ENCODE data around the gene TRIM9. TPM values are rescaled to one million over a fixed set of nuclear protein-coding genes. Genes with fewer than 3 reads are reported as not detected.

Gene TRIM9
- total and polyA plus RNA-seq, 9 donors: 0.36 to 8.7 (median 1.7) TPM

- Histone ChIP-seq H3K4me3 (no peak overlapping the region), H3K27ac (no peak overlapping the region), H3K9me3 (no peaks in the 10 kb centered on the region), H3K27me3 (no peaks in the 10 kb centered on the region), H3K4me1 (ENCODE audit: insufficient read depth) (no peaks in the 10 kb centered on the region), H3K36me3 (no peaks in the 10 kb centered on the region)
- TF ChIP-seq POLR2A (IDR thresholded peaks at IDR 0.05) (no peak), EP300 (IDR thresholded peaks at IDR 0.05) (no peak)
- TF ChIP-seq, protein P1, sequence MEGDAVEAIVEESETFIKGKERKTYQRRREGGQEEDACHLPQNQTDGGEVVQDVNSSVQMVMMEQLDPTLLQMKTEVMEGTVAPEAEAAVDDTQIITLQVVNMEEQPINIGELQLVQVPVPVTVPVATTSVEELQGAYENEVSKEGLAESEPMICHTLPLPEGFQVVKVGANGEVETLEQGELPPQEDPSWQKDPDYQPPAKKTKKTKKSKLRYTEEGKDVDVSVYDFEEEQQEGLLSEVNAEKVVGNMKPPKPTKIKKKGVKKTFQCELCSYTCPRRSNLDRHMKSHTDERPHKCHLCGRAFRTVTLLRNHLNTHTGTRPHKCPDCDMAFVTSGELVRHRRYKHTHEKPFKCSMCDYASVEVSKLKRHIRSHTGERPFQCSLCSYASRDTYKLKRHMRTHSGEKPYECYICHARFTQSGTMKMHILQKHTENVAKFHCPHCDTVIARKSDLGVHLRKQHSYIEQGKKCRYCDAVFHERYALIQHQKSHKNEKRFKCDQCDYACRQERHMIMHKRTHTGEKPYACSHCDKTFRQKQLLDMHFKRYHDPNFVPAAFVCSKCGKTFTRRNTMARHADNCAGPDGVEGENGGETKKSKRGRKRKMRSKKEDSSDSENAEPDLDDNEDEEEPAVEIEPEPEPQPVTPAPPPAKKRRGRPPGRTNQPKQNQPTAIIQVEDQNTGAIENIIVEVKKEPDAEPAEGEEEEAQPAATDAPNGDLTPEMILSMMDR (IDR thresholded peaks at IDR 0.05): no peak
- DNase-seq: no peak
- 77 to 79% (median 78%) methylated on average over 5 of the region's 5 CpGs for WGBS, 3 donors
- intact Hi-C loops (cut with DNase I): no loop called here
Observed at GRCh38 chr14:50935126-50936015, 159.5 kb downstream of the TRIM9 start.

- no peak for TF ChIP-seq EP300 (IDR thresholded peaks at IDR 0.05)
- TF ChIP-seq, protein P1 (IDR thresholded peaks at IDR 0.05): no peak
- TF ChIP-seq POLR2A (IDR thresholded peaks at IDR 0.05): no peak
- H3K27ac ChIP-seq: no peak overlapping the region
- intact Hi-C loops (cut with DNase I): no loop called here
- no peaks in the 10 kb centered on the region for H3K36me3 ChIP-seq
- no peak for DNase-seq
- H3K4me1 ChIP-seq (ENCODE audit: insufficient read depth): no peaks in the 10 kb centered on the region
- no peak overlapping the region for H3K4me3 ChIP-seq
- H3K27me3 ChIP-seq: no peaks in the 10 kb centered on the region
- WGBS, 3 donors: 89 to 93% (median 91%) methylated on average over 4 of the region's 4 CpGs
- no peaks in the 10 kb centered on the region for H3K9me3 ChIP-seq
Observed at GRCh38 chr14:50932592-50933495, 162.1 kb downstream of the TRIM9 start.

GRCh38 chr14:50932156-50932555, 162.7 kb downstream of the TRIM9 start:
- no peaks in the 10 kb centered on the region for H3K36me3 ChIP-seq
- no peaks in the 10 kb centered on the region for H3K4me1 ChIP-seq (ENCODE audit: insufficient read depth)
- TF ChIP-seq, protein P1 (IDR thresholded peaks at IDR 0.05): no peak
- no peak for TF ChIP-seq EP300 (IDR thresholded peaks at IDR 0.05)
- TF ChIP-seq POLR2A (IDR thresholded peaks at IDR 0.05): no peak
- no peak overlapping the region for H3K4me3 ChIP-seq
- intact Hi-C loops (cut with DNase I): no loop called here
- H3K27me3 ChIP-seq: no peaks in the 10 kb centered on the region
- DNase-seq: no peak
- no peaks in the 10 kb centered on the region for H3K9me3 ChIP-seq
- WGBS, 3 donors: 81 to 90% (median 88%) methylated on average over 1 of the region's 1 CpG
- no peak overlapping the region for H3K27ac ChIP-seq

GRCh38 chr14:50931559-50931958, 163.3 kb downstream of the TRIM9 start:
- 97 to 98% (median 97%) methylated on average over 3 of the region's 3 CpGs for WGBS, 3 donors
- TF ChIP-seq, protein P1 (IDR thresholded peaks at IDR 0.05): no peak
- TF ChIP-seq EP300 (IDR thresholded peaks at IDR 0.05) (no peak), POLR2A (IDR thresholded peaks at IDR 0.05) (no peak)
- Histone ChIP-seq H3K9me3 (no peaks in the 10 kb centered on the region), H3K27me3 (no peaks in the 10 kb centered on the region), H3K4me1 (ENCODE audit: insufficient read depth) (no peaks in the 10 kb centered on the region), H3K4me3 (no peak overlapping the region), H3K27ac (no peak overlapping the region), H3K36me3 (no peaks in the 10 kb centered on the region)
- DNase-seq: no peak
- intact Hi-C loops (cut with DNase I): no loop called here

All from ovary (tissue), 9 donors.